ENCODE results near the gene PTGER1.

Gene PTGER1

GRCh38 chr19:14473073-14473977 is 1.8 kb downstream of the PTGER1 start:
- no peaks in the 10 kb centered on the region for H3K27me3 ChIP-seq (ENCODE audit: low read depth, low read length)
- H4K20me1 ChIP-seq (ENCODE audit: insufficient read depth, low read length): 0 out of 2 replicates have a peak, but pooled peaks cover 3% of the 10 kb centered on the region
- H3K9ac ChIP-seq (ENCODE audit: low read length): no peak overlapping the region
- H3K36me3 ChIP-seq (replicated peaks; ENCODE audit: low read depth, low read length): peaks cover 29% of the 10 kb centered on the region
- no peaks in the 10 kb centered on the region for H3K9me3 ChIP-seq (ENCODE audit: insufficient read depth, low read length)
- H3K4me1 ChIP-seq (ENCODE audit: low read length): peaks cover 16% of the 10 kb centered on the region
- no peak overlapping the region for H3K4me3 ChIP-seq (ENCODE audit: low read length)
- H3K79me2 ChIP-seq (ENCODE audit: low read length): no peaks in the 10 kb centered on the region
- H3K4me2 ChIP-seq (ENCODE audit: low read length): no peak overlapping the region
- TF ChIP-seq EZH2phosphoT487 (IDR thresholded peaks at IDR 0.05; ENCODE audit: low read depth) (no peak), CTCF (IDR thresholded peaks at IDR 0.05; ENCODE audit: low read depth, low read length) (no peak)
- no peak overlapping the region for H3K27ac ChIP-seq (ENCODE audit: low read length)
- no peak overlapping the region for H2AFZ ChIP-seq (ENCODE audit: low read depth, low read length)

- Histone ChIP-seq H3K36me3 (replicated peaks; ENCODE audit: low read depth, low read length) (peaks cover 39% of the 10 kb centered on the region), H2AFZ (ENCODE audit: low read depth, low read length) (no peak overlapping the region), H3K79me2 (ENCODE audit: low read length) (no peaks in the 10 kb centered on the region), H3K4me2 (ENCODE audit: low read length) (no peak overlapping the region), H3K9me3 (ENCODE audit: insufficient read depth, low read length) (no peaks in the 10 kb centered on the region), H3K4me3 (ENCODE audit: low read length) (no peak overlapping the region), H3K27me3 (ENCODE audit: low read depth, low read length) (no peaks in the 10 kb centered on the region), H3K27ac (ENCODE audit: low read length) (no peak overlapping the region), H3K4me1 (ENCODE audit: low read length) (peaks cover 16% of the 10 kb centered on the region), H3K9ac (ENCODE audit: low read length) (no peak overlapping the region), H4K20me1 (ENCODE audit: insufficient read depth, low read length) (0 out of 2 replicates have a peak, but pooled peaks cover 3% of the 10 kb centered on the region)
- TF ChIP-seq CTCF (IDR thresholded peaks at IDR 0.05; ENCODE audit: low read depth, low read length) (peak; percentile 65), EZH2phosphoT487 (IDR thresholded peaks at IDR 0.05; ENCODE audit: low read depth) (no peak)
Measured at GRCh38 chr19:14472202-14472938, 2.8 kb downstream of the PTGER1 start.

GRCh38 chr19:14471436-14472187 is 3.5 kb downstream of the PTGER1 start:
- Histone ChIP-seq H3K4me1 (ENCODE audit: low read length) (peaks cover 11% of the 10 kb centered on the region), H3K79me2 (ENCODE audit: low read length) (no peaks in the 10 kb centered on the region), H3K4me2 (ENCODE audit: low read length) (no peak overlapping the region), H4K20me1 (ENCODE audit: insufficient read depth, low read length) (0 out of 2 replicates have a peak, but pooled peaks cover 3% of the 10 kb centered on the region), H3K27me3 (ENCODE audit: low read depth, low read length) (no peaks in the 10 kb centered on the region), H3K27ac (ENCODE audit: low read length) (no peak overlapping the region), H3K36me3 (replicated peaks; ENCODE audit: low read depth, low read length) (peaks cover 39% of the 10 kb centered on the region), H3K4me3 (ENCODE audit: low read length) (no peak overlapping the region), H3K9me3 (ENCODE audit: insufficient read depth, low read length) (no peaks in the 10 kb centered on the region), H2AFZ (ENCODE audit: low read depth, low read length) (no peak overlapping the region), H3K9ac (ENCODE audit: low read length) (no peak overlapping the region)
- TF ChIP-seq CTCF (IDR thresholded peaks at IDR 0.05; ENCODE audit: low read depth, low read length): no peak
- no peak for TF ChIP-seq EZH2phosphoT487 (IDR thresholded peaks at IDR 0.05; ENCODE audit: low read depth)

Measured in OCI-LY3 (cell line).